ENCODE measurements around the gene VPS13D. TPM values are rescaled to one million over a fixed set of nuclear protein-coding genes. Genes with fewer than 3 reads are reported as not detected.

Gene VPS13D
- total and polyA plus RNA-seq, 2 experiments from 2014 or later, result 10.7 to 34.9 TPM

GRCh38 chr1:12375133-12375829, 145.5 kb downstream of the VPS13D start:
- Mint-ChIP-seq H3K27ac (peak overlapping the region; percentile 20; the same call in 1 of the 2 replicates), H3K9me3 (no peaks in the 10 kb centered on the region), H3K4me3 (no peak overlapping the region), H3K4me1 (no peaks in the 10 kb centered on the region), H3K27me3 (ENCODE audit: insufficient read depth, low read depth, poor library complexity) (no peaks in the 10 kb centered on the region), H3K36me3 (ENCODE audit: low read depth) (peaks cover 15% of the 10 kb centered on the region; the same call in 2 of the 3 replicates)
- no peaks in the 10 kb centered on the region for H3K79me2 ChIP-seq (replicated peaks; ENCODE audit: insufficient read depth)
- no peak overlapping the region for H3K4me2 ChIP-seq
- H3K9me2 ChIP-seq (ENCODE audit: insufficient read depth), result no peaks in the 10 kb centered on the region
- peaks cover 2% of the 10 kb centered on the region; the same call in 1 of the 2 replicates for H3K4me1 ChIP-seq (ENCODE audit: insufficient read depth)
- no peaks in the 10 kb centered on the region for H3K27me3 ChIP-seq (ENCODE audit: insufficient read depth)
- ATAC-seq (no peak), DNase-seq (ENCODE audit: low spot score) (no peak)
- H4K20me1 ChIP-seq (replicated peaks; ENCODE audit: insufficient read depth), result peaks cover 2% of the 10 kb centered on the region; the same call in 1 of the 2 replicates
- peaks cover 11% of the 10 kb centered on the region for H3K36me3 ChIP-seq (ENCODE audit: insufficient read depth)
- TF ChIP-seq POLR2AphosphoS5 (IDR thresholded peaks at IDR 0.05; ENCODE audit: low read depth) (no peak), EZH2phosphoT487 (IDR thresholded peaks at IDR 0.05; ENCODE audit: unreplicated experiment) (no peak), EZH2 (IDR thresholded peaks at IDR 0.05; ENCODE audit: low read depth, unreplicated experiment) (no peak), NANOG (IDR thresholded peaks at IDR 0.05; ENCODE audit: borderline replicate concordance) (no peak), ETS1 (IDR thresholded peaks at IDR 0.05) (no peak)
- H3K27ac ChIP-seq (ENCODE audit: low read depth), result no peak overlapping the region
- no peak overlapping the region for H2AFZ ChIP-seq
- H3F3A ChIP-seq (replicated peaks; ENCODE audit: low read depth), result no peaks in the 10 kb centered on the region
- H3K4me3 ChIP-seq, result no peak overlapping the region

- Histone ChIP-seq H3K4me3 (no peak overlapping the region), H3K4me1 (ENCODE audit: insufficient read depth) (no peaks in the 10 kb centered on the region), H3K27ac (ENCODE audit: low read depth) (no peak overlapping the region), H3K36me3 (ENCODE audit: insufficient read depth) (peaks cover 13% of the 10 kb centered on the region), H4K20me1 (replicated peaks; ENCODE audit: insufficient read depth) (peaks cover 2% of the 10 kb centered on the region; the same call in 1 of the 2 replicates), H3F3A (replicated peaks; ENCODE audit: low read depth) (no peaks in the 10 kb centered on the region), H3K27me3 (ENCODE audit: insufficient read depth) (no peaks in the 10 kb centered on the region), H3K9me2 (ENCODE audit: insufficient read depth) (no peaks in the 10 kb centered on the region), H3K4me2 (no peak overlapping the region), H2AFZ (no peak overlapping the region), H3K79me2 (replicated peaks; ENCODE audit: insufficient read depth) (no peaks in the 10 kb centered on the region)
- Mint-ChIP-seq H3K27me3 (ENCODE audit: insufficient read depth, low read depth, poor library complexity) (no peaks in the 10 kb centered on the region), H3K36me3 (ENCODE audit: low read depth) (peaks cover 15% of the 10 kb centered on the region; the same call in 2 of the 3 replicates), H3K9me3 (no peaks in the 10 kb centered on the region), H3K4me3 (no peak overlapping the region), H3K27ac (no peak overlapping the region), H3K4me1 (no peaks in the 10 kb centered on the region)
- ATAC-seq (no peak), DNase-seq (ENCODE audit: low spot score) (no peak)
- TF ChIP-seq ZNF331 (CRISPR knock-in tag; IDR thresholded peaks at IDR 0.05; ENCODE audit: low read depth) (no peak), ETS1 (IDR thresholded peaks at IDR 0.05) (no peak), EZH2phosphoT487 (IDR thresholded peaks at IDR 0.05; ENCODE audit: unreplicated experiment) (no peak), POLR2AphosphoS5 (IDR thresholded peaks at IDR 0.05; ENCODE audit: low read depth) (no peak), NANOG (IDR thresholded peaks at IDR 0.05; ENCODE audit: borderline replicate concordance) (no peak), ZNF114 (CRISPR knock-in tag; IDR thresholded peaks at IDR 0.05) (no peak), CTCF (conservative IDR thresholded peaks at IDR 0.05; ENCODE audit: low read depth in 2 of 2) (no peak), JUNB (IDR thresholded peaks at IDR 0.05; ENCODE audit: unreplicated experiment) (no peak), EZH2 (IDR thresholded peaks at IDR 0.05; ENCODE audit: low read depth, unreplicated experiment) (no peak)
These were observed 146.6 kb downstream of the VPS13D start for GRCh38 chr1:12376236-12377045.

Measured in GM23338 (cell line).